NB4 (cell line): ENCODE measurements around the gene SLC25A5.

Source experiments
- CTCF ChIP-seq: IDR thresholded peaks from one replicate; pipeline ENCODE4 v1.5.1; 2012; ENCODE audit warnings: low read depth, low read length
- POLR2A ChIP-seq: IDR thresholded peaks from 2 replicates; pipeline ENCODE4 v1.6.1; 2011; ENCODE audit warnings: mild to moderate bottlenecking; ENCODE audit not compliant: insufficient read length; ENCODE audit errors: extremely low read depth

- TF ChIP-seq POLR2A (no peak), CTCF (no peak)
These were observed 1.3 kb upstream of the SLC25A5 start for GRCh38 chrX:119466970-119467369.
